Dermis microvascular lymphatic vessel endothelial cell (primary cell): Measurements from ENCODE around the gene HNRNPA1. TPM values are rescaled to one million over a fixed set of nuclear protein-coding genes. Genes with fewer than 3 reads are reported as not detected.
A peak's percentile ranks its signal among the peaks of the same experiment; 100 is the strongest.
"Not testable (repeated sequence)": the region's sequence is repeated elsewhere in the genome, so short reads cannot be mapped to it uniquely, and the experiment has no call there.

Experiments
- DNase-seq, 2 donors: peaks; one replicate each; pipeline versions ENCODE4 v3.0.0 to v3.0.0-alpha.2; 2010; ENCODE audit warnings: low read depth in 2 of 2
- total RNA-seq: library from RNA; depleted of rRNA; stranded (reverse); fragments of >200 nt; gene quantifications from 2 replicates; pipeline ENCODE4 v1.2.1, GENCODE V29; 2014

The HNRNPA1 gene
- total RNA-seq, 1 donor from 2014 or later: 443 TPM

GRCh38 chr12:54296393-54297099 is 16.0 kb downstream of the HNRNPA1 start:
- no peak for DNase-seq

- DNase-seq: no peak
Observed at GRCh38 chr12:54298904-54299303, 18.4 kb downstream of the HNRNPA1 start.

- no peak for DNase-seq
Observed at GRCh38 chr12:54299515-54300224, 19.1 kb downstream of the HNRNPA1 start.

GRCh38 chr12:54300225-54300731 is 19.8 kb downstream of the HNRNPA1 start:
- no peak for DNase-seq

GRCh38 chr12:54300732-54301427 is 20.4 kb downstream of the HNRNPA1 start, which contains the start of gene NFE2:
Gene NFE2, minus strand, starts transcription at chr12:54301015. Its CDS starts 5,767 bp downstream, at chr12:54295248.
- peak in 1 of 2 donors; percentile 19 for DNase-seq

- DNase-seq: no peak
Observed at GRCh38 chr12:54301428-54302048, 21.0 kb downstream of the HNRNPA1 start.

GRCh38 chr12:54303640-54304039 is 23.1 kb downstream of the HNRNPA1 start:
- no peak for DNase-seq

GRCh38 chr12:54304187-54304810 is 23.8 kb downstream of the HNRNPA1 start:
- no peak for DNase-seq

GRCh38 chr12:54306925-54307741 is 26.6 kb downstream of the HNRNPA1 start:
- DNase-seq: no peak

GRCh38 chr12:54311051-54311450 is 30.5 kb downstream of the HNRNPA1 start:
- no peak for DNase-seq

- not testable (repeated sequence) for DNase-seq
Observed at GRCh38 chr12:54312309-54312708, 31.8 kb downstream of the HNRNPA1 start.

- no peak for DNase-seq
Observed at GRCh38 chr12:54321363-54321762, 40.8 kb downstream of the HNRNPA1 start.

- DNase-seq: peak; percentile 99 to 100
Observed at GRCh38 chr12:54324617-54325441, 44.3 kb downstream of the HNRNPA1 start, which contains the start of gene COPZ1. Gene COPZ1, plus strand, starts transcription at chr12:54325131. Its CDS starts 33 bp downstream, at chr12:54325164.

- DNase-seq: not testable (repeated sequence)
Observed at GRCh38 chr12:54325442-54326109, 45.0 kb downstream of the HNRNPA1 start.

- no peak for DNase-seq
Observed at GRCh38 chr12:54328595-54329337, 48.2 kb downstream of the HNRNPA1 start.

- DNase-seq: no peak
Observed at GRCh38 chr12:54329759-54330158, 49.2 kb downstream of the HNRNPA1 start.

- DNase-seq: no peak
Observed at GRCh38 chr12:54330442-54330841, 49.9 kb downstream of the HNRNPA1 start.

GRCh38 chr12:54331461-54331860 is 50.9 kb downstream of the HNRNPA1 start:
- no peak for DNase-seq
